B cell (primary cell): ENCODE results near the gene RPL13. TPM values are rescaled to one million over a fixed set of nuclear protein-coding genes. Genes with fewer than 3 reads are reported as not detected.
A peak's percentile ranks its signal among the peaks of the same experiment; 100 is the strongest.

Experiments
- ATAC-seq: fragments of 200-7000 bp; cut with Tn5 transposase; one replicate; pipeline ENCODE4 v1.10.0; 2021; ENCODE audit warnings: low read depth, mild to moderate bottlenecking, moderate number of reproducible peaks, moderate library complexity
- CTCF ChIA-PET: fragments of 350-600 bp; sonication (Branson Sonifier 250); formaldehyde crosslinking; loops from one replicate; lab custom pipeline; 2021; ENCODE audit warnings: antibody characterized with exemption, inconsistent platforms; lab: Charles Lee
- POLR2A ChIA-PET: fragments of 350-600 bp; sonication (Branson Sonifier 250); formaldehyde crosslinking; loops from one replicate; lab custom pipeline; 2021; ENCODE audit warnings: antibody characterized with exemption; lab: Charles Lee
- DNase-seq: peaks from one replicate; pipeline ENCODE4 v3.0.0; 2013
- H2AFZ ChIP-seq: 2 replicates; pipeline ENCODE4 v1.6.1; 2012; ENCODE audit warnings: mild to moderate bottlenecking, low read depth, low read length; ENCODE audit not compliant: insufficient read depth, poor library complexity, severe bottlenecking
- H3K27ac ChIP-seq, 2 donors: 1 replicate in 1 of 2; 2 replicates in 1 of 2; pipeline ENCODE4 v1.5.1; 2012 to 2013; ENCODE audit warnings: low read length in 2 of 2, mild to moderate bottlenecking in 2 of 2, moderate library complexity in 1 of 2
- H3K27me3 ChIP-seq, 4 experiments: fragments of 200-600 bp in 1 of 4; sonication (generic) in 1 of 4; replicated peaks in 1 of 4; 1 replicate in 2 of 4; 2 replicates in 2 of 4; pipeline versions ENCODE4 v1.6.1 to v1.7.0; 2013 to 2016; ENCODE audit warnings: low read length in 3 of 4, mild to moderate bottlenecking in 2 of 4, mixed read lengths in 1 of 4, moderate library complexity in 1 of 4; ENCODE audit not compliant: insufficient read depth in 4 of 4, control insufficient read depth in 3 of 4; ENCODE audit errors: control extremely low read depth in 1 of 4
- H3K36me3 ChIP-seq, 2 experiments: replicated peaks in 1 of 2; 1 replicate in 1 of 2; 2 replicates in 1 of 2; pipeline versions ENCODE4 v1.6.1 to v1.7.1; 2013; ENCODE audit warnings: low read length in 1 of 2; ENCODE audit not compliant: insufficient read depth in 2 of 2, control insufficient read depth in 1 of 2; ENCODE audit errors: control extremely low read depth in 1 of 2, extremely low read depth in 1 of 2
- H3K4me1 ChIP-seq, 2 donors: fragments of 200-600 bp in 1 of 2; sonication (generic) in 1 of 2; 1 replicate in 1 of 2; 2 replicates in 1 of 2; pipeline versions ENCODE4 v1.5.1 to v1.6.1; 2013 to 2017; ENCODE audit warnings: low read length in 2 of 2; ENCODE audit not compliant: control insufficient read depth in 2 of 2, insufficient read depth in 2 of 2
- H3K4me2 ChIP-seq: replicated peaks from 2 replicates; pipeline ENCODE3; 2012; ENCODE audit warnings: mild to moderate bottlenecking, low read depth, low read length; ENCODE audit not compliant: poor library complexity, severe bottlenecking
- H3K4me3 ChIP-seq, 5 experiments: fragments of 200-600 bp in 1 of 5; sonication (generic) in 1 of 5; 1 replicate in 3 of 5; 2 replicates in 2 of 5; pipeline versions ENCODE4 v1.5.1 to v1.7.0; 2011 to 2016; ENCODE audit warnings: low read length in 4 of 5, mild to moderate bottlenecking in 4 of 5, low read depth in 2 of 5, control low read depth in 1 of 5, moderate library complexity in 1 of 5; ENCODE audit not compliant: insufficient read depth in 1 of 5; ENCODE audit errors: control extremely low read depth in 1 of 5, extremely low read depth in 1 of 5
- H3K79me2 ChIP-seq: fragments of 200-600 bp; sonication (generic); one replicate; pipeline ENCODE4 v1.6.0; 2016; ENCODE audit warnings: low read length; ENCODE audit not compliant: control insufficient read depth, insufficient read depth
- H3K9ac ChIP-seq: fragments of 200-600 bp; sonication (generic); 2 replicates; pipeline ENCODE4 v1.6.1; 2017; ENCODE audit warnings: mild to moderate bottlenecking, low read length, moderate library complexity
- H3K9me3 ChIP-seq, 3 donors: one replicate each; pipeline versions ENCODE4 v1.6.1 to v1.7.1; 2013; ENCODE audit warnings: low read length in 2 of 3; ENCODE audit not compliant: control insufficient read depth in 2 of 3, insufficient read depth in 1 of 3; ENCODE audit errors: control extremely low read depth in 1 of 3
- H4K20me1 ChIP-seq: 2 replicates; pipeline ENCODE4 v1.6.0; 2012; ENCODE audit warnings: mild to moderate bottlenecking, low read length; ENCODE audit not compliant: insufficient read depth, control insufficient read depth, poor library complexity, severe bottlenecking
- H3K27ac Mint-ChIP-seq: one replicate; pipeline ENCODE4 v1.8.0; 2021; ENCODE audit warnings: mixed read lengths
- H3K27me3 Mint-ChIP-seq: one replicate; pipeline ENCODE4 v1.8.0; 2021; ENCODE audit warnings: mixed read lengths
- H3K4me1 Mint-ChIP-seq: one replicate; pipeline ENCODE4 v1.8.0; 2021; ENCODE audit warnings: mixed read lengths
- H3K4me3 Mint-ChIP-seq: one replicate; pipeline ENCODE4 v1.8.0; 2021; ENCODE audit warnings: mixed read lengths
- H3K9me3 Mint-ChIP-seq: one replicate; pipeline ENCODE4 v1.8.0; 2022; ENCODE audit warnings: mixed read lengths; ENCODE audit not compliant: insufficient read depth
- CTCF ChIP-seq: fragments of 200-600 bp; IDR thresholded peaks from one replicate; pipeline ENCODE4 v1.8.0; 2022; ENCODE audit warnings: antibody characterized with exemption, mild to moderate bottlenecking
- EZH2 ChIP-seq: IDR thresholded peaks from 2 replicates; pipeline ENCODE4 v1.6.1; 2012; ENCODE audit warnings: borderline replicate concordance, low read depth, mild to moderate bottlenecking, moderate library complexity, low read length; ENCODE audit not compliant: insufficient read depth, poor library complexity, severe bottlenecking
- WGBS: methylation state at CpG from one replicate; pipeline ENCODE4 v1.1.5; 2013; ENCODE audit warnings: missing lambda C conversion rate; ENCODE audit not compliant: insufficient coverage; 5-methylcytosine and 5-hydroxymethylcytosine counted together
- intact Hi-C: fragments of 100-400 bp; cut with micrococcal nuclease; formaldehyde crosslinking; loops from one replicate; pipeline ENCODE4 v1.10.0; 2022
- polyA plus RNA-seq: library from polyadenylated mRNA; depleted of rRNA; stranded (reverse); fragments of >200 nt; gene quantifications from 2 replicates; pipeline ENCODE4 v1.2.3, GENCODE V29; 2012
- total RNA-seq, 2 donors: library from RNA; stranded (reverse); fragments of 120-200 nt in 1 of 2; gene quantifications; 1 replicate in 1 of 2; 2 replicates in 1 of 2; pipeline versions ENCODE4 v1.2.3 to v1.2.4, GENCODE V29; 2013 to 2022

RPL13 gene
- total and polyA plus RNA-seq, 2 donors (not counting 1 experiment from before 2014, with no cell fraction given) = 3,184 to 11,676 TPM

GRCh38 chr16:89600956-89601355 lies 40.5 kb downstream of the RPL13 start:
- Mint-ChIP-seq H3K4me3 (no peak overlapping the region), H3K27me3 (peaks cover 4% of the 10 kb centered on the region), H3K4me1 (peaks cover 7% of the 10 kb centered on the region), H3K9me3 (no peaks in the 10 kb centered on the region), H3K27ac (no peak overlapping the region)
- ChIA-PET POLR2A (no interaction called here), CTCF (interaction anchor here (1.1 to 1.4 kb wide), 2 partner anchors 14 to 35 kb away, joined by 3 to 4 read pairs; no protein-coding TSS in a partner anchor)
- ATAC-seq (no peak), DNase-seq (no peak)
- Histone ChIP-seq H3K36me3 (no peaks in the 10 kb centered on the region), H2AFZ (no peak overlapping the region), H3K4me1 (peaks cover 7 to 10% of the 10 kb centered on the region in 2 donors), H4K20me1 (no peaks in the 10 kb centered on the region), H3K27ac (no peak overlapping the region), H3K79me2 (no peaks in the 10 kb centered on the region), H3K9ac (no peak overlapping the region), H3K27me3 (peaks cover 0 to 14% (median 0%) of the 10 kb centered on the region in 4 experiments), H3K4me3 (no peak overlapping the region), H3K4me2 (no peak overlapping the region), H3K9me3 (no peaks in the 10 kb centered on the region)
- no peak for TF ChIP-seq EZH2
- TF ChIP-seq CTCF = no peak
- intact Hi-C loops = no loop called here
- 88% methylated on average over 8 of the region's 8 CpGs for whole genome bisulfite sequencing

DNA sequence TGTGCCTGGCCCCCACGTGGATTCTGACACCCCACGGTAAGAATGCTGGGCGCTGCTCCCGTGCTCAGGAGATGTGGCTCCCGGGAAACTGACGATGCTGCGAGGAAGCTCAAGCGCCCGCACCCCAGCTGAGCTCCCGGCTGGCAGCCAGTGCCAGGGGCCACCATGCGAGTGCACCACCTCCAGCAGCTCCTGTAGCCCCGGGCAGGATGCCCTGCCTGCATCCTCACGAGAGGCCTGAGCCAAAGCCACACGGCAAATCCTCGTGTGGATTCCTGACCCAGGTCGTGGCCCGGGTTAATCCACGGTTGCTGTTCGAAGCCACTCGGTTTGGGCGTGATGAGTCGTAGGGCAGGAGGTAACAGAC lies 41.4 kb downstream of the RPL13 start:
- Histone ChIP-seq H2AFZ (no peak overlapping the region), H3K27me3 (peaks cover 0 to 14% (median 0%) of the 10 kb centered on the region in 4 experiments), H3K36me3 (no peaks in the 10 kb centered on the region), H3K79me2 (no peaks in the 10 kb centered on the region), H3K4me2 (peak overlapping the region; percentile 57), H4K20me1 (no peaks in the 10 kb centered on the region), H3K9ac (no peak overlapping the region), H3K9me3 (no peaks in the 10 kb centered on the region), H3K4me1 (peaks cover 7 to 10% of the 10 kb centered on the region in 2 donors), H3K27ac (no peak overlapping the region), H3K4me3 (no peak overlapping the region)
- H3K4me3 Mint-ChIP-seq = no peak overlapping the region
- no peak for TF ChIP-seq EZH2
- no peak for TF ChIP-seq CTCF
- ChIA-PET CTCF (interaction anchor here (1.1 to 1.4 kb wide), 3 partner anchors 13 to 39 kb away, joined by 3 to 6 read pairs (median 4); no protein-coding TSS in a partner anchor), POLR2A (interaction anchor here (0.8 kb wide), 1 partner anchor 81 kb away, joined by 3 read pairs; no protein-coding TSS in a partner anchor)
- peaks cover 4% of the 10 kb centered on the region for H3K27me3 Mint-ChIP-seq
- no peak for ATAC-seq
- DNase-seq = no peak
- 76% methylated on average over 22 of the region's 22 CpGs for WGBS
- intact Hi-C loops = no loop called here
- H3K9me3 Mint-ChIP-seq = no peaks in the 10 kb centered on the region
- H3K27ac Mint-ChIP-seq = no peak overlapping the region
- H3K4me1 Mint-ChIP-seq = peaks cover 7% of the 10 kb centered on the region
